SK-N-SH treated with all-trans-retinoic acid at 6 μM for 48 hours (cell line): ENCODE measurements around the gene GTF2A2.
A peak's percentile ranks its signal among the peaks of the same experiment; 100 is the strongest.

Source experiments
- ATAC-seq: fragments of 200-7000 bp; cut with Tn5 transposase; 3 replicates; pipeline ENCODE4 v1.9.1; 2020; ENCODE audit warnings: mild to moderate bottlenecking, moderate library complexity
- BACH2 ChIP-seq: fragments of 250-450 bp; sonication (Bioruptor Pico); IDR thresholded peaks from 2 replicates; pipeline ENCODE4 v1.9.0; 2021; ENCODE audit warnings: mild to moderate bottlenecking, borderline replicate concordance
- CSDC2 ChIP-seq: fragments of 250-450 bp; sonication (Bioruptor Pico); IDR thresholded peaks from 2 replicates; pipeline ENCODE4 v1.5.0; 2020; ENCODE audit warnings: mild to moderate bottlenecking, moderate library complexity
- CSRNP3 ChIP-seq: fragments of 250-450 bp; sonication (Bioruptor Pico); IDR thresholded peaks from 2 replicates; pipeline ENCODE4 v1.5.1; 2021; ENCODE audit warnings: mild to moderate bottlenecking, moderate library complexity
- ESRRG ChIP-seq: fragments of 250-450 bp; sonication (Bioruptor Pico); IDR thresholded peaks from 2 replicates; pipeline ENCODE4 v1.6.1; 2021; ENCODE audit warnings: mild to moderate bottlenecking
- GLIS3 ChIP-seq: fragments of 250-450 bp; sonication (Bioruptor Pico); IDR thresholded peaks from 2 replicates; pipeline ENCODE4 v1.5.0; 2020; ENCODE audit warnings: mild to moderate bottlenecking, moderate library complexity
- ISL1 ChIP-seq: fragments of 250-450 bp; sonication (Bioruptor Pico); IDR thresholded peaks from 2 replicates; pipeline ENCODE4 v2.1.2; 2022; ENCODE audit warnings: mild to moderate bottlenecking, moderate library complexity
- PATZ1 ChIP-seq: fragments of 250-450 bp; sonication (Bioruptor Pico); IDR thresholded peaks from 2 replicates; pipeline ENCODE4 v1.8.0; 2020; ENCODE audit warnings: mild to moderate bottlenecking, moderate library complexity, borderline replicate concordance
- PPARA ChIP-seq: fragments of 250-450 bp; sonication (Bioruptor Pico); IDR thresholded peaks from 2 replicates; pipeline ENCODE4 v1.5.0; 2020; ENCODE audit warnings: mild to moderate bottlenecking, borderline replicate concordance
- RARB ChIP-seq: fragments of 250-450 bp; sonication (Bioruptor Pico); IDR thresholded peaks from 2 replicates; pipeline ENCODE4 v1.8.0; 2021; ENCODE audit warnings: mild to moderate bottlenecking, moderate library complexity
- SNAI2 ChIP-seq: fragments of 250-450 bp; sonication (Bioruptor Pico); IDR thresholded peaks from 2 replicates; pipeline ENCODE4 v1.5.0; 2020; ENCODE audit warnings: mild to moderate bottlenecking, moderate library complexity
- TCF4 ChIP-seq: fragments of 250-450 bp; sonication (Bioruptor Pico); IDR thresholded peaks from 2 replicates; pipeline ENCODE4 v1.8.0; 2021; ENCODE audit warnings: mild to moderate bottlenecking, moderate library complexity, borderline replicate concordance
- TOX ChIP-seq: fragments of 250-450 bp; sonication (Bioruptor Pico); IDR thresholded peaks from 2 replicates; pipeline ENCODE4 v1.8.0; 2021; ENCODE audit warnings: mild to moderate bottlenecking, moderate library complexity, borderline replicate concordance
- TSHZ2 ChIP-seq: fragments of 250-450 bp; sonication (Bioruptor Pico); IDR thresholded peaks from 2 replicates; pipeline ENCODE4 v1.5.0; 2020; ENCODE audit warnings: mild to moderate bottlenecking, moderate library complexity
- ZC3H10 ChIP-seq: fragments of 250-450 bp; sonication (Bioruptor Pico); IDR thresholded peaks from 2 replicates; pipeline ENCODE4 v1.5.1; 2021; ENCODE audit warnings: mild to moderate bottlenecking, moderate library complexity
- ZFP30 ChIP-seq: fragments of 450-650 bp; formaldehyde crosslinking; IDR thresholded peaks from 2 replicates; pipeline ENCODE4 v1.5.0; 2022; ENCODE audit warnings: mild to moderate bottlenecking, moderate library complexity
- ZNF565 ChIP-seq: fragments of 450-650 bp; formaldehyde crosslinking; conservative IDR thresholded peaks from 2 replicates; pipeline ENCODE4 v1.5.0; 2020; ENCODE audit warnings: low read depth, mild to moderate bottlenecking, moderate library complexity
- ZNF70 ChIP-seq: fragments of 450-650 bp; formaldehyde crosslinking; IDR thresholded peaks from 2 replicates; pipeline ENCODE4 v1.5.0; 2020; ENCODE audit warnings: mild to moderate bottlenecking, moderate library complexity
- ZNF8 ChIP-seq: fragments of 450-650 bp; formaldehyde crosslinking; IDR thresholded peaks from 2 replicates; pipeline ENCODE4 v1.5.0; 2020; ENCODE audit warnings: mild to moderate bottlenecking, moderate library complexity
- TF ChIP-seq, protein P1 (sequence below): fragments of 250-450 bp; sonication (Bioruptor Pico); IDR thresholded peaks from 2 replicates; pipeline ENCODE4 v1.5.1; 2020; ENCODE audit warnings: low read depth, mild to moderate bottlenecking, moderate library complexity

The GTF2A2 gene

GRCh38 chr15:59691194-59691805 is 34.0 kb upstream of the GTF2A2 start:
- TF ChIP-seq ISL1 (CRISPR knock-in tag): no peak
- TF ChIP-seq PPARA (CRISPR knock-in tag): no peak
- no peak for TF ChIP-seq SNAI2
- TF ChIP-seq PATZ1 (CRISPR knock-in tag): no peak
- no peak for TF ChIP-seq CSRNP3 (CRISPR knock-in tag)
- TF ChIP-seq, protein P1, sequence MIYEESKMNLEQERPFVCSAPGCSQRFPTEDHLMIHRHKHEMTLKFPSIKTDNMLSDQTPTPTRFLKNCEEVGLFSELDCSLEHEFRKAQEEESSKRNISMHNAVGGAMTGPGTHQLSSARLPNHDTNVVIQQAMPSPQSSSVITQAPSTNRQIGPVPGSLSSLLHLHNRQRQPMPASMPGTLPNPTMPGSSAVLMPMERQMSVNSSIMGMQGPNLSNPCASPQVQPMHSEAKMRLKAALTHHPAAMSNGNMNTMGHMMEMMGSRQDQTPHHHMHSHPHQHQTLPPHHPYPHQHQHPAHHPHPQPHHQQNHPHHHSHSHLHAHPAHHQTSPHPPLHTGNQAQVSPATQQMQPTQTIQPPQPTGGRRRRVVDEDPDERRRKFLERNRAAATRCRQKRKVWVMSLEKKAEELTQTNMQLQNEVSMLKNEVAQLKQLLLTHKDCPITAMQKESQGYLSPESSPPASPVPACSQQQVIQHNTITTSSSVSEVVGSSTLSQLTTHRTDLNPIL (CRISPR knock-in tag): no peak
- no peak for TF ChIP-seq ESRRG
- TF ChIP-seq ZC3H10 (CRISPR knock-in tag): no peak
- TF ChIP-seq RARB (CRISPR knock-in tag): no peak
- no peak for TF ChIP-seq GLIS3
- TF ChIP-seq ZFP30: no peak
- TF ChIP-seq ZNF565: no peak
- TF ChIP-seq BACH2: no peak
- TF ChIP-seq CSDC2 (CRISPR knock-in tag): no peak
- no peak for TF ChIP-seq TSHZ2 (CRISPR knock-in tag)
- no peak for TF ChIP-seq ZNF8 (CRISPR knock-in tag)
- TF ChIP-seq TOX (CRISPR knock-in tag): no peak
- no peak for TF ChIP-seq TCF4 (CRISPR knock-in tag)
- ATAC-seq: no peak

- peak; percentile 35 for ATAC-seq
- TF ChIP-seq ZC3H10 (CRISPR knock-in tag): no peak
- no peak for TF ChIP-seq GLIS3
- TF ChIP-seq, protein P1 (CRISPR knock-in tag): no peak
- no peak for TF ChIP-seq TOX (CRISPR knock-in tag)
- TF ChIP-seq ZNF565: no peak
- TF ChIP-seq, all 23 proteins: peak for 0
Observed at GRCh38 chr15:59689626-59690236, 32.4 kb upstream of the GTF2A2 start.

DNA sequence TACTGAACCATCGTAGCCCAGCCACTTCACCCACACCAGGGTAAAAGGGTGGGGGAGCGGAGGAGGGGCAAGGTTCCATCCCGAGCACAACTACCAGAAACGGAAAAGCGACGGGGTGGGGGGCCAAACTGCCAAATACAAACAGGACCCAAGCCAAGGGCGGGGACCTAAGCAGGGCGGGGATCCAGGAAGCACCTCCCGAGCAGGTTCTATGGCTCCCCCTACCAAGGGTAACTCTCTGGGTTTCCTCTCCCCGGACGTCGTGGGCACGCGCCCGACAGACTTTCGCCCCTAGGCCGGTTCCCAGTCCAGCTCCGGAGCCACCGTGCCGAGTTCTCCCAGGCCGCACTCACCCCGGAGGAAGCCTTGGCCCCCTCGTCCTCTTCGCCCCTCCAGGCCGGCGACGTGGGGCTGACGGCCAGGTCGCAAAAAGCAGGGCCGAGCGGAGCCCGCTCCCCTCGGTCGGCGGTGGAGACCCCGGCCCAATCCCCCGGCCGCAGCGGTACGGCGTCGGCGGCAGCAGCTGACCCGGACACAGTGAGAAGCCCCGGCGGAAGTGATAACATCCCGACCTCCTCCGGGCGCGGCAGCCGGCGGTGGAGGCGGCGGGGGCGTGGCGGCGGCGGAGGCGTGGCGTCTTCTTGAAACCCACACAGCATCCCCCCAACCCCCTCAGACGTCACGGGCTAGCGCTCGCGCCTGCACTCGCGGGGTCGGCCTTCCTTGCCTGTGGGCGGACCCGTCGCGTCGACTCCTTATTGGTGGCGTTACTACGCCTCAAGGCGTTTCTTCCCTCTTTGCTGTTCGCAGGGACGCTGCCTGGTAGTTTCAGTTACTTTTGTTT is 31.7 kb upstream of the GTF2A2 start, which contains the start of gene BNIP2:
Gene BNIP2, minus strand, starts transcription at position 539 of the 844 bp plus-strand sequence. CDS start 6,863 bp downstream, outside the sequence.
- TF ChIP-seq CSRNP3 (CRISPR knock-in tag) (no peak), ZNF70 (CRISPR knock-in tag) (0 out of 2 replicates have a peak, but pooled peaks have one; percentile 34)
- TF ChIP-seq, all 23 proteins: peak for 1
- ATAC-seq: peak; percentile 96
